Nephron progenitor cell (in vitro differentiated cells): ENCODE results near the gene MARK2.
A peak's percentile ranks its signal among the peaks of the same experiment; 100 is the strongest.

Experiments used
- DNase-seq: peaks from one replicate; pipeline ENCODE4 v3.0.0; 2021
- H3K27ac Mint-ChIP-seq: 2 replicates; pipeline ENCODE4 v1.8.0; 2021; ENCODE audit warnings: mild to moderate bottlenecking, moderate library complexity, mixed read lengths
- H3K27me3 Mint-ChIP-seq: 2 replicates; pipeline ENCODE4 v1.8.0; 2021; ENCODE audit warnings: mild to moderate bottlenecking, low read depth, mixed read lengths; ENCODE audit not compliant: poor library complexity
- H3K36me3 Mint-ChIP-seq: 2 replicates; pipeline ENCODE4 v1.8.0; 2021; ENCODE audit warnings: low read depth, mixed read lengths
- H3K4me1 Mint-ChIP-seq: 2 replicates; pipeline ENCODE4 v1.8.0; 2021; ENCODE audit warnings: mixed read lengths
- H3K4me3 Mint-ChIP-seq: 2 replicates; pipeline ENCODE4 v1.8.0; 2021; ENCODE audit warnings: mild to moderate bottlenecking, moderate library complexity, mixed read lengths
- H3K9me3 Mint-ChIP-seq: 2 replicates; pipeline ENCODE4 v1.8.0; 2021; ENCODE audit warnings: mild to moderate bottlenecking, moderate library complexity, mixed read lengths
- CTCF ChIP-seq: fragments of 200-600 bp; sonication (generic); IDR thresholded peaks from 2 replicates; pipeline ENCODE4 v1.5.0; 2021; ENCODE audit warnings: antibody characterized with exemption

The MARK2 gene

GRCh38 chr11:63818609-63819008 is 20.3 kb upstream of the MARK2 start:
- peaks cover 3% of the 10 kb centered on the region for H3K9me3 Mint-ChIP-seq

GRCh38 chr11:63821411-63821810 is 17.5 kb upstream of the MARK2 start:
- H3K27me3 Mint-ChIP-seq = peaks cover 5% of the 10 kb centered on the region
- H3K4me3 Mint-ChIP-seq = no peak overlapping the region
- no peak for TF ChIP-seq CTCF
- no peak for DNase-seq
- no peak overlapping the region for H3K27ac Mint-ChIP-seq
- peaks cover 90% of the 10 kb centered on the region for H3K36me3 Mint-ChIP-seq
- H3K4me1 Mint-ChIP-seq = peaks cover 28% of the 10 kb centered on the region
- peaks cover 3% of the 10 kb centered on the region for H3K9me3 Mint-ChIP-seq

More at GRCh38 chr11:63818609-63819008, 20.3 kb upstream of the MARK2 start:
- Mint-ChIP-seq H3K36me3 (peaks cover 85% of the 10 kb centered on the region), H3K4me1 (peaks cover 37% of the 10 kb centered on the region), H3K27ac (no peak overlapping the region), H3K27me3 (peaks cover 2% of the 10 kb centered on the region), H3K4me3 (no peak overlapping the region)
- no peak for DNase-seq
- no peak for TF ChIP-seq CTCF

GRCh38 chr11:63826471-63827190 is 12.3 kb upstream of the MARK2 start:
- H3K36me3 Mint-ChIP-seq = peaks cover 45% of the 10 kb centered on the region
- no peak for TF ChIP-seq CTCF

GRCh38 chr11:63829823-63830489 is 9.0 kb upstream of the MARK2 start:
- Mint-ChIP-seq H3K4me3 (no peak overlapping the region), H3K9me3 (no peaks in the 10 kb centered on the region), H3K27me3 (peaks cover 2% of the 10 kb centered on the region), H3K36me3 (peaks cover 16% of the 10 kb centered on the region), H3K4me1 (peaks cover 10% of the 10 kb centered on the region), H3K27ac (peak overlapping the region; percentile 74)
- peak; percentile 39 for DNase-seq
- no peak for TF ChIP-seq CTCF

More at GRCh38 chr11:63826471-63827190, 12.3 kb upstream of the MARK2 start:
- H3K4me1 Mint-ChIP-seq = peaks cover 27% of the 10 kb centered on the region
- peak overlapping the region; percentile 61 for H3K27ac Mint-ChIP-seq
- no peak overlapping the region for H3K4me3 Mint-ChIP-seq
- DNase-seq = no peak
- H3K9me3 Mint-ChIP-seq = no peaks in the 10 kb centered on the region
- peaks cover 2% of the 10 kb centered on the region for H3K27me3 Mint-ChIP-seq

GRCh38 chr11:63831326-63831725 is 7.6 kb upstream of the MARK2 start:
- no peaks in the 10 kb centered on the region for H3K9me3 Mint-ChIP-seq
- DNase-seq = no peak
- H3K27ac Mint-ChIP-seq = no peak overlapping the region
- peaks cover 18% of the 10 kb centered on the region for H3K4me1 Mint-ChIP-seq
- peaks cover 5% of the 10 kb centered on the region for H3K36me3 Mint-ChIP-seq
- H3K27me3 Mint-ChIP-seq = no peaks in the 10 kb centered on the region
- no peak overlapping the region for H3K4me3 Mint-ChIP-seq
- TF ChIP-seq CTCF = no peak
